ENCODE measurements around the gene GJA4.

GJA4 gene

DNA sequence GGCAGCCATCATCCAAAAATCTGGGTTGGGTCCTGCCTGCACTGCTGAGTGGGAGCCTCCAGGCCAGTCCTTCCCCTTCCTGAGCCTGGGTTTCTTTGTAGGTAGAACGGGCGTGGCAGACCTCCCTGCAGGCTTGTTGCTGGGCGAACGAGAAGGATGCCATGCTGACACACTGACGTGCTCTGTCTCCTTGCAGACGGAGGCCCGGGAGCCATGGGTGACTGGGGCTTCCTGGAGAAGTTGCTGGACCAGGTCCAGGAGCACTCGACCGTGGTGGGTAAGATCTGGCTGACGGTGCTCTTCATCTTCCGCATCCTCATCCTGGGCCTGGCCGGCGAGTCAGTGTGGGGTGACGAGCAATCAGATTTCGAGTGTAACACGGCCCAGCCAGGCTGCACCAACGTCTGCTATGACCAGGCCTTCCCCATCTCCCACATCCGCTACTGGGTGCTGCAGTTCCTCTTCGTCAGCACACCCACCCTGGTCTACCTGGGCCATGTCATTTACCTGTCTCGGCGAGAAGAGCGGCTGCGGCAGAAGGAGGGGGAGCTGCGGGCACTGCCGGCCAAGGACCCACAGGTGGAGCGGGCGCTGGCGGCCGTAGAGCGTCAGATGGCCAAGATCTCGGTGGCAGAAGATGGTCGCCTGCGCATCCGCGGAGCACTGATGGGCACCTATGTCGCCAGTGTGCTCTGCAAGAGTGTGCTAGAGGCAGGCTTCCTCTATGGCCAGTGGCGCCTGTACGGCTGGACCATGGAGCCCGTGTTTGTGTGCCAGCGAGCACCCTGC lies 1.4 kb downstream of the GJA4 start:
- no peak for TF ChIP-seq GATA2 (IDR thresholded peaks at IDR 0.05; ENCODE audit: low read depth, low read length)
- TF ChIP-seq GATA3 (IDR thresholded peaks at IDR 0.05; ENCODE audit: low read depth, low read length) = no peak

GRCh38 chr1:34794790-34795180 lies 2.0 kb downstream of the GJA4 start:
- no peak for TF ChIP-seq GATA2 (IDR thresholded peaks at IDR 0.05; ENCODE audit: low read depth, low read length)
- TF ChIP-seq GATA3 (IDR thresholded peaks at IDR 0.05; ENCODE audit: low read depth, low read length) = no peak

- TF ChIP-seq GATA3 (IDR thresholded peaks at IDR 0.05; ENCODE audit: low read depth, low read length) = no peak
Observed at GRCh38 chr1:34795916-34796315, 3.1 kb downstream of the GJA4 start.

- TF ChIP-seq GATA2 (IDR thresholded peaks at IDR 0.05; ENCODE audit: low read depth, low read length) = no peak
- TF ChIP-seq GATA3 (IDR thresholded peaks at IDR 0.05; ENCODE audit: low read depth, low read length) = no peak
Observed at GRCh38 chr1:34796990-34797389, 4.2 kb downstream of the GJA4 start.

DNA sequence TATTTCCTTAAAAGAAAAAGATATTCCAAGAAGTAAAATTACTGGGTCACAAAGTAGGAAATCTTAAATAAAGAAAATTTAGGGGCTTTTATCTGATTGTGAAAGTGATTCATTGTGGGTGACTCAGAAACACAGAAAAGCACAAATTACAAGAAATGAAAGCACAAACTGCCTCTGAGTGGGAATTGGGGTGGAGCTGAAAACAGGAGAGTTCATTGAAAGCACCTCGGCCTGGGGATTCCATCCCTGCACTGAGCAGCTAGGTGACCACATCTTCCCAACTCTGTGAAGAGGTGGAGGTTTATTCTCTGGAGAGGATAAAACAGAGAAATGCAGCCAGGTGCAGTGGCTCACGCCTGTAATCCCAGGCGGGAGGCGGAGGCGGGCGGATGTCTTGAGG lies 7.4 kb downstream of the GJA4 start:
- TF ChIP-seq GATA3 (IDR thresholded peaks at IDR 0.05; ENCODE audit: low read depth, low read length) = no peak
- no peak for TF ChIP-seq GATA2 (IDR thresholded peaks at IDR 0.05; ENCODE audit: low read depth, low read length)

- TF ChIP-seq GATA2 (IDR thresholded peaks at IDR 0.05; ENCODE audit: low read depth, low read length) (no peak), GATA3 (IDR thresholded peaks at IDR 0.05; ENCODE audit: low read depth, low read length) (no peak)
Observed at GRCh38 chr1:34803770-34804169, 11.0 kb downstream of the GJA4 start.

- no peak for TF ChIP-seq GATA2 (IDR thresholded peaks at IDR 0.05; ENCODE audit: low read depth, low read length)
- TF ChIP-seq GATA3 (IDR thresholded peaks at IDR 0.05; ENCODE audit: low read depth, low read length) = no peak
Observed at GRCh38 chr1:34806396-34806795, 13.6 kb downstream of the GJA4 start.

DNA sequence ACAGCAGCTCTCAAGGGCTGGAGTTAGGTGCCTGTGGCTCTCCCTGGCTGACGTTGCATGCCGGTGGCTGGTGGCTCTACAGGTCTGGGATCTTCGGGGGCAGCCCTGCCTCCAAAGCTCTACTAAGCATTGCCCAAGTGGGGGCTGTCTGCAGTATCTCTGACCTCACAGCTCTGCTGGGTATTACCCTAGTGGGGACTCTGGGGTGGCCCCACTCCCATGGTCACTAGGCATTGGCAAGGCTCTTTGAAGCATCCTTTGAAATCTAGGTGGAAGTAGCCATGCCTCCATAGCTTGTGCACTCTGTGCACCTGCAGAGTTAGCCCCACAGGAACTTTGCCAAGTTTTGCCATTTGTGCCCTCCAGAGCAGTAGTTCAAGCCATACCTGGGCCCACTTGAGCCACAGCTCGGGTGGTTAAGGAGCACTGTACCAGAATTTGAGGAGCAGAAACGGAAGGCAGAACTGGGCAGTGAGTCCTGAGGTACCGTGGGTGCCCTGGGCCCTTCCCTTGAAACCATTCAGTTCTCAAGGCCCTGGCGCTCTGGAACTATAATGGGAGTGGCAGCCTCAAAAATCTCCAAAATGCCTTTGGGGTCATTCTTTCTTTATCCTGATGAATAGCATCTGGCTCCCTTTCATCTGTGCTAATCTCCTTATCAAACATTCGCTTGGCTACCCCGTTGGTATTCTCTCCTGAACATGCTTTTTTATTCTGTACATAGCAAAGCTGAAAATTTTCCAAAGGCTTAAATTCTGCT lies 15.4 kb downstream of the GJA4 start:
- TF ChIP-seq GATA2 (IDR thresholded peaks at IDR 0.05; ENCODE audit: low read depth, low read length) (peak; percentile 23; the same call in 1 of the 2 replicates), GATA3 (IDR thresholded peaks at IDR 0.05; ENCODE audit: low read depth, low read length) (no peak)

GRCh38 chr1:34816332-34816731 lies 23.5 kb downstream of the GJA4 start:
- TF ChIP-seq GATA3 (IDR thresholded peaks at IDR 0.05; ENCODE audit: low read depth, low read length) (no peak), GATA2 (IDR thresholded peaks at IDR 0.05; ENCODE audit: low read depth, low read length) (no peak)

GRCh38 chr1:34816778-34817177 lies 24.0 kb downstream of the GJA4 start:
- no peak for TF ChIP-seq GATA3 (IDR thresholded peaks at IDR 0.05; ENCODE audit: low read depth, low read length)
- no peak for TF ChIP-seq GATA2 (IDR thresholded peaks at IDR 0.05; ENCODE audit: low read depth, low read length)

DNA sequence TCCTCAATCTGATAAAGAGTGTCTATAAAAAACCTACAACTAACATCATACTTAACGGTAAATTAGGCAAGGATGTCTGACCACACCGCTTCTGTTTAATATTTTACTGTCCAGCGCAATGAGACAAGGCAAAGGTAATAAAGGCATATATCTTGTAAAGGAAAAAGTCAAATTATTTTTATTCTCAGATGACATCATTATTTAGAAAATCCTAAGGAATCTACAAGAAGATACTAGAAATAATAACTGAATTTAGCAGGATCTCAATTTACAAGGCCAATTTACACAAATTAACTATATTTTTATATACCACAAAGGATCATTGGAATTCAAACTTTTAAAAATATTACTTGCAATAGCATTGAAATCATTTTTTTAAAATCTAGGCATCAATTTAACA lies 29.4 kb downstream of the GJA4 start:
- TF ChIP-seq GATA2 (IDR thresholded peaks at IDR 0.05; ENCODE audit: low read depth, low read length) (no peak), GATA3 (IDR thresholded peaks at IDR 0.05; ENCODE audit: low read depth, low read length) (no peak)

DNA sequence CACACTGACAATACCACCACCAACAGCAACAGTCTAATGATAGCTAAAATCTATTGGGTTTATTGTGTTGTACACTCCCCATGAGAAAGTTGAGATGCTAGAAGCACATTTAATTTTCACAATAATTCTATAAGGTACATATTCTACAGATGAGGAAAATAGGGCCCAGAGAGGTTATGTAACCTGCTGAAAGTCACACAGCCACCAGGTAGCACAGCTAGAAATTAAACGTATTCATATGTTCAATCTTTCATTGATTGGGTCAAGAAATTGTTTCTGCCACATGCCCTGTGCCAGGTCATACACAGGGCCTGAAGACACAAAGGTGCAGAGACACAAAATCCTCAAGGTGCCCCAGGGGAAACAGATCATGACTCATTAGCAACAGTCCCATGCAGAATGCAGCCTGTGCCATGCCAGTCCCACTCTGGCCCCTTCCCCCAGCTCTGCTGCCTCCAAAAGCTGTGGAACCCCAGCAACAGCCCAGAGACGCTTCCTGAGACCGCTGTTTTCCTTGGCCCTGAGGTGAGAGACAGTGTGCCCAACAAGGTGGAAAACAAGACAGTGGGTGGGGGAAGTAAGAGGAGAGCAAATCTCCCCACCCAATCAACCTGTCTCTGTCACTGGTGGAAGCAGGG lies 32.1 kb downstream of the GJA4 start:
- TF ChIP-seq GATA2 (IDR thresholded peaks at IDR 0.05; ENCODE audit: low read depth, low read length) (no peak), GATA3 (IDR thresholded peaks at IDR 0.05; ENCODE audit: low read depth, low read length) (no peak)

DNA sequence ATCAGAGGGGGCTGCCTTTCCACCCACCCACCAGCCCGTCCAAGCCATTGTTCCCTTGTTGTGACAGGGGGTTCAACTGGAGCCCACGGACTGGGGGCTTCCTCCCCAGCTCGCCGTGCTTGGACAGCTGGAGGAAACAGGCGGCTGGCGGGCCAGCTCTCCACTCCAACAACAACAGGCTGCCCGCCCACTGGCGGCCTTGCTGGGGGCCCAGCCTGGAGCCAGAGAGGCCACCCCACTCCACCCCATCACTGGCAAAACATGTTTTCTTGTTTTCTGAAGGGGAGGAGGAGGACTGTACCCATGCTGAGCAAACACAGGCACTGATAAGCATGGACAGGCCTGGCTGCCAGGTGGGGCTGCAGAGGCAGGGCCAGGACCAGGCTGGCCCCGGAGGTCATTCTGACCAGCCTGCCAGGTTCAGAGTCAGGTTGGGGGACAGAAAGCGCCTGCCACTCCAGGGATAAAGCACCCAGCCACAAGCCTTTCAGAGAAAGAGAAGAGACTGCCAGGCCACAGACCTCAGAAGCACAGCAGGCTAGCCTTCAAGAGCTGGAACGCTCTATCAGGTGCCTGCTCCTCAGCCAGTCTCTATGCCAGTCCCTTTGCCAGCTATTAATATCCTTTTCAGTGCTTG lies 32.8 kb downstream of the GJA4 start:
- TF ChIP-seq GATA2 (IDR thresholded peaks at IDR 0.05; ENCODE audit: low read depth, low read length) = peak; percentile 84
- no peak for TF ChIP-seq GATA3 (IDR thresholded peaks at IDR 0.05; ENCODE audit: low read depth, low read length)

GRCh38 chr1:34827341-34827941 lies 34.6 kb downstream of the GJA4 start:
- no peak for TF ChIP-seq GATA3 (IDR thresholded peaks at IDR 0.05; ENCODE audit: low read depth, low read length)
- TF ChIP-seq GATA2 (IDR thresholded peaks at IDR 0.05; ENCODE audit: low read depth, low read length) = no peak

All from SH-SY5Y (cell line).